Measurements from ENCODE around the gene CD63. TPM values are rescaled to one million over a fixed set of nuclear protein-coding genes. Genes with fewer than 3 reads are reported as not detected.

Gene CD63
- total RNA-seq, 1 donor from 2014 or later: 1,317 TPM

GRCh38 chr12:55698241-55698955 lies 30.4 kb downstream of the CD63 start:
- Mint-ChIP-seq H3K27ac (ENCODE audit: unreplicated experiment) (no peak overlapping the region), H3K4me3 (ENCODE audit: unreplicated experiment) (no peak overlapping the region), H3K4me1 (ENCODE audit: low read depth) (peaks cover under 1% of the 10 kb centered on the region), H3K27me3 (ENCODE audit: low read depth) (no peaks in the 10 kb centered on the region), H3K36me3 (ENCODE audit: low read depth) (peaks cover 2% of the 10 kb centered on the region), H3K9me3 (ENCODE audit: low read depth) (no peaks in the 10 kb centered on the region)
- peak; percentile 72 for DNase-seq (ENCODE audit: low spot score)
- no peak for TF ChIP-seq CTCF (IDR thresholded peaks at IDR 0.05)

GRCh38 chr12:55697686-55698085 lies 31.1 kb downstream of the CD63 start:
- no peak for TF ChIP-seq CTCF (IDR thresholded peaks at IDR 0.05)
- no peak overlapping the region for H3K4me3 Mint-ChIP-seq (ENCODE audit: unreplicated experiment)
- H3K36me3 Mint-ChIP-seq (ENCODE audit: low read depth): peaks cover 3% of the 10 kb centered on the region
- H3K4me1 Mint-ChIP-seq (ENCODE audit: low read depth): no peaks in the 10 kb centered on the region
- H3K9me3 Mint-ChIP-seq (ENCODE audit: low read depth): no peaks in the 10 kb centered on the region
- DNase-seq (ENCODE audit: low spot score): peak; percentile 69
- H3K27me3 Mint-ChIP-seq (ENCODE audit: low read depth): no peaks in the 10 kb centered on the region
- no peak overlapping the region for H3K27ac Mint-ChIP-seq (ENCODE audit: unreplicated experiment)

- no peak overlapping the region for H3K4me3 Mint-ChIP-seq (ENCODE audit: unreplicated experiment)
- peaks cover 3% of the 10 kb centered on the region for H3K36me3 Mint-ChIP-seq (ENCODE audit: low read depth)
- H3K9me3 Mint-ChIP-seq (ENCODE audit: low read depth): no peaks in the 10 kb centered on the region
- no peak overlapping the region for H3K27ac Mint-ChIP-seq (ENCODE audit: unreplicated experiment)
- TF ChIP-seq CTCF (IDR thresholded peaks at IDR 0.05): no peak
- peak; percentile 85 for DNase-seq (ENCODE audit: low spot score)
- H3K27me3 Mint-ChIP-seq (ENCODE audit: low read depth): no peaks in the 10 kb centered on the region
- no peaks in the 10 kb centered on the region for H3K4me1 Mint-ChIP-seq (ENCODE audit: low read depth)
Measured at GRCh38 chr12:55696796-55697462, 31.9 kb downstream of the CD63 start.

- peak; percentile 66 for DNase-seq (ENCODE audit: low spot score)
- Mint-ChIP-seq H3K4me3 (ENCODE audit: unreplicated experiment) (no peak overlapping the region), H3K9me3 (ENCODE audit: low read depth) (no peaks in the 10 kb centered on the region), H3K36me3 (ENCODE audit: low read depth) (peaks cover 4% of the 10 kb centered on the region), H3K27me3 (ENCODE audit: low read depth) (no peaks in the 10 kb centered on the region), H3K4me1 (ENCODE audit: low read depth) (no peaks in the 10 kb centered on the region), H3K27ac (ENCODE audit: unreplicated experiment) (no peak overlapping the region)
- TF ChIP-seq CTCF (IDR thresholded peaks at IDR 0.05): no peak
Measured at GRCh38 chr12:55696141-55696540, 32.7 kb downstream of the CD63 start.

GRCh38 chr12:55695349-55695748 lies 33.5 kb downstream of the CD63 start:
- no peak for TF ChIP-seq CTCF (IDR thresholded peaks at IDR 0.05)
- Mint-ChIP-seq H3K36me3 (ENCODE audit: low read depth) (peaks cover 4% of the 10 kb centered on the region), H3K4me1 (ENCODE audit: low read depth) (no peaks in the 10 kb centered on the region), H3K4me3 (ENCODE audit: unreplicated experiment) (no peak overlapping the region), H3K27me3 (ENCODE audit: low read depth) (no peaks in the 10 kb centered on the region), H3K9me3 (ENCODE audit: low read depth) (no peaks in the 10 kb centered on the region), H3K27ac (ENCODE audit: unreplicated experiment) (no peak overlapping the region)
- peak; percentile 35 for DNase-seq (ENCODE audit: low spot score)
